Testis (tissue), 3 donors: Measurements from ENCODE around the gene ARL10. TPM values are rescaled to one million over a fixed set of nuclear protein-coding genes. Genes with fewer than 3 reads are reported as not detected.
A peak's percentile ranks its signal among the peaks of the same experiment; 100 is the strongest.

Experiments
- DNase-seq: peaks from one replicate; pipeline ENCODE4 v3.0.0-alpha.2; 2019
- H3K27ac ChIP-seq, 2 donors: fragments of 200-600 bp; sonication (generic); one replicate each; pipeline ENCODE4 v1.5.1; 2019
- H3K27me3 ChIP-seq: fragments of 200-600 bp; sonication (generic); one replicate; pipeline ENCODE4 v1.5.1; 2019
- H3K36me3 ChIP-seq: fragments of 200-600 bp; sonication (generic); one replicate; pipeline ENCODE4 v1.5.1; 2017; ENCODE audit warnings: low read depth; ENCODE audit errors: missing control alignments
- H3K4me1 ChIP-seq: fragments of 200-600 bp; sonication (generic); one replicate; pipeline ENCODE4 v1.5.1; 2019
- H3K4me3 ChIP-seq, 2 donors: fragments of 200-600 bp; sonication (generic); one replicate each; pipeline ENCODE4 v1.5.1; 2017 to 2019
- H3K9me3 ChIP-seq: fragments of 200-600 bp; sonication (generic); one replicate; pipeline ENCODE4 v1.5.1; 2017
- POLR2A ChIP-seq: fragments of 450-650 bp; IDR thresholded peaks from one replicate; pipeline ENCODE4 v1.6.1; 2017; ENCODE audit warnings: antibody characterized with exemption, mild to moderate bottlenecking, moderate library complexity
- WGBS, 2 donors: methylation state at CpG; one replicate each; pipeline ENCODE4 v1.1.5; 2018; 5-methylcytosine and 5-hydroxymethylcytosine counted together
- intact Hi-C: fragments of 100-400 bp; cut with DNase I; formaldehyde crosslinking; loops from one replicate; pipeline ENCODE4 v1.15.1; 2023; ENCODE audit warnings: low total_unique reads
- polyA plus RNA-seq: library from polyadenylated mRNA; stranded (reverse); fragments of 350-450 nt; fragmentation: Illumina TruSeq; extraction: RNeasy Lipid Tissue Mini Kit (QIAGEN cat#74804); gene quantifications from one replicate; pipeline ENCODE4 v1.2.3, GENCODE V29; 2014; ENCODE audit warnings: low read depth, low replicate concordance; ENCODE audit not compliant: insufficient read depth
- total RNA-seq, 2 donors: library from RNA; depleted of rRNA; stranded (reverse); fragments of >200 nt; gene quantifications; one replicate each; pipeline ENCODE4 v1.2.3, GENCODE V29; 2016
- TF ChIP-seq, protein P1 (sequence below), 3 experiments: fragments of 450-650 bp in 2 of 3; fragments of 200-600 bp in 1 of 3; sonication (generic) in 1 of 3; IDR thresholded peaks; one replicate each; pipeline ENCODE4 v1.5.1; 2016 to 2019; ENCODE audit warnings: antibody characterized with exemption in 3 of 3, mild to moderate bottlenecking in 2 of 3, moderate library complexity in 1 of 3

The ARL10 gene
- total and polyA plus RNA-seq, 3 donors from 2014 or later, result 5.8 to 8.9 (median 8.3) TPM

DNA sequence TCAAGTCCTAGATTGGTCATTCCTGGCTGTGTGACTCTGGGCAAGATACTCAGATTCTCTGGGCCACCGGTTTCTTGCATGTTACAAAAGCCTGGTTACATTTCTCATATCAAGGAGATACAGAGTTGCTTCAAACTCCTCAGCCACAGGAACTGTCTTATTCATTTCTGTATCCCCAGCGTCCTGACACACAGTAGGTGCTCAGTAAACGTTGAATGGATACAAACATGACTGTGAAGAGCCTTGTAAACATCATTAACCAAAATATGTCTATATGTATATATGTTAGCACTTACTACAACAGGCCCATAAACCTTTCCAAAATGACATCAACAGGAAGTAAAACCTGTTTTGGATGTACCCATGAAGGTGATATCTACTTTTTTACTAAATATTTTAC is 49.4 kb downstream of the ARL10 start:
- DNase-seq, result no peak
- intact Hi-C loops, result loop anchor here (10.0 kb wide), 1 partner anchor 120 kb away; the partner anchor contains the start of gene RNF44
- TF ChIP-seq, protein P1, sequence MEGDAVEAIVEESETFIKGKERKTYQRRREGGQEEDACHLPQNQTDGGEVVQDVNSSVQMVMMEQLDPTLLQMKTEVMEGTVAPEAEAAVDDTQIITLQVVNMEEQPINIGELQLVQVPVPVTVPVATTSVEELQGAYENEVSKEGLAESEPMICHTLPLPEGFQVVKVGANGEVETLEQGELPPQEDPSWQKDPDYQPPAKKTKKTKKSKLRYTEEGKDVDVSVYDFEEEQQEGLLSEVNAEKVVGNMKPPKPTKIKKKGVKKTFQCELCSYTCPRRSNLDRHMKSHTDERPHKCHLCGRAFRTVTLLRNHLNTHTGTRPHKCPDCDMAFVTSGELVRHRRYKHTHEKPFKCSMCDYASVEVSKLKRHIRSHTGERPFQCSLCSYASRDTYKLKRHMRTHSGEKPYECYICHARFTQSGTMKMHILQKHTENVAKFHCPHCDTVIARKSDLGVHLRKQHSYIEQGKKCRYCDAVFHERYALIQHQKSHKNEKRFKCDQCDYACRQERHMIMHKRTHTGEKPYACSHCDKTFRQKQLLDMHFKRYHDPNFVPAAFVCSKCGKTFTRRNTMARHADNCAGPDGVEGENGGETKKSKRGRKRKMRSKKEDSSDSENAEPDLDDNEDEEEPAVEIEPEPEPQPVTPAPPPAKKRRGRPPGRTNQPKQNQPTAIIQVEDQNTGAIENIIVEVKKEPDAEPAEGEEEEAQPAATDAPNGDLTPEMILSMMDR (IDR thresholded peaks at IDR 0.05), result no peak
- TF ChIP-seq POLR2A, result no peak
- Histone ChIP-seq H3K27ac (peak overlapping the region in 1 of 2 donors; percentile 87), H3K27me3 (no peaks in the 10 kb centered on the region), H3K4me3 (no peak overlapping the region), H3K9me3 (no peaks in the 10 kb centered on the region), H3K36me3 (no peaks in the 10 kb centered on the region), H3K4me1 (peaks cover 34% of the 10 kb centered on the region)
- WGBS, 2 donors, result 28 to 45% methylated on average over 3 of the region's 3 CpGs

DNA sequence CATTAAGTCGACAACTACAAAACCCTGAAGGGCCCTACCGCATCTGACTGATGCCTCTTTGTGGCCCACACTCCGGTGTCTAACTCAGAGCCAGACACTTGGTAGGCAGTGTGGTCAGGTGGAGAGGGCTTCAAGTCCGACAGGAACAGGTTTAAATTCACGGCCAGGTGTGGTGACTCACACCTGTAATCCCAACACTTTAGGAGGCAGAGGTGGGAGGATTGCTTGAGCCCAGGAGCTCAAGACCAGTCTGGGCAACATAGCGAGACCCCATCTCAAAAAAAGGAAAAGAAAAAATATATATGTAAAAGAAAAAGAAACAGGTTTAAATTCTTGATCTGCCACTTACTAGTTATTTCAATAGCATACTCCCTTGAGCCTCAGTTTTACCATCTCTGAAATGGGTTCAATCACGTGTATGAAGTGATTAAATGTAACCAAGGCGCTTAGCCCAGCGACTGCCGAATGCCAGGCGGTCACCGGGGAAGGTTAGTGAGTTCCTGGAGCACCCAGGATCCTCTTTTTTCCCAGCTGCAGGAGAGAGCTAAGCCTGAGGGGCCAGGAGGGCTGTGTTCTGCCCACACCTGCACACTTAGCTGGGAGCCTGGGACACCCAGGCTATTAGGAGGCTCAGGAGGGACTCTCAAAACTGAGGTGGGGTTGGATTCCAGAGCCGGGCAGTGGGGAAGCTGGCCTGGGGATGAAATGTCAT is 50.1 kb downstream of the ARL10 start:
- peak overlapping the region; percentile 72 to 95 for H3K4me3 ChIP-seq
- TF ChIP-seq POLR2A, result no peak
- TF ChIP-seq, protein P1 (IDR thresholded peaks at IDR 0.05), result no peak
- intact Hi-C loops, result loop anchor here (10.0 kb wide), 1 partner anchor 119 kb away; the partner anchor contains the start of gene RNF44
- peaks cover 34% of the 10 kb centered on the region for H3K4me1 ChIP-seq
- H3K36me3 ChIP-seq, result no peaks in the 10 kb centered on the region
- H3K27ac ChIP-seq, result peak overlapping the region; percentile 84 to 87
- no peaks in the 10 kb centered on the region for H3K9me3 ChIP-seq
- WGBS, 2 donors, result 48 to 49% methylated on average over 11 to 13 of the region's 13 CpGs
- no peaks in the 10 kb centered on the region for H3K27me3 ChIP-seq
- DNase-seq, result peak; percentile 30

DNA sequence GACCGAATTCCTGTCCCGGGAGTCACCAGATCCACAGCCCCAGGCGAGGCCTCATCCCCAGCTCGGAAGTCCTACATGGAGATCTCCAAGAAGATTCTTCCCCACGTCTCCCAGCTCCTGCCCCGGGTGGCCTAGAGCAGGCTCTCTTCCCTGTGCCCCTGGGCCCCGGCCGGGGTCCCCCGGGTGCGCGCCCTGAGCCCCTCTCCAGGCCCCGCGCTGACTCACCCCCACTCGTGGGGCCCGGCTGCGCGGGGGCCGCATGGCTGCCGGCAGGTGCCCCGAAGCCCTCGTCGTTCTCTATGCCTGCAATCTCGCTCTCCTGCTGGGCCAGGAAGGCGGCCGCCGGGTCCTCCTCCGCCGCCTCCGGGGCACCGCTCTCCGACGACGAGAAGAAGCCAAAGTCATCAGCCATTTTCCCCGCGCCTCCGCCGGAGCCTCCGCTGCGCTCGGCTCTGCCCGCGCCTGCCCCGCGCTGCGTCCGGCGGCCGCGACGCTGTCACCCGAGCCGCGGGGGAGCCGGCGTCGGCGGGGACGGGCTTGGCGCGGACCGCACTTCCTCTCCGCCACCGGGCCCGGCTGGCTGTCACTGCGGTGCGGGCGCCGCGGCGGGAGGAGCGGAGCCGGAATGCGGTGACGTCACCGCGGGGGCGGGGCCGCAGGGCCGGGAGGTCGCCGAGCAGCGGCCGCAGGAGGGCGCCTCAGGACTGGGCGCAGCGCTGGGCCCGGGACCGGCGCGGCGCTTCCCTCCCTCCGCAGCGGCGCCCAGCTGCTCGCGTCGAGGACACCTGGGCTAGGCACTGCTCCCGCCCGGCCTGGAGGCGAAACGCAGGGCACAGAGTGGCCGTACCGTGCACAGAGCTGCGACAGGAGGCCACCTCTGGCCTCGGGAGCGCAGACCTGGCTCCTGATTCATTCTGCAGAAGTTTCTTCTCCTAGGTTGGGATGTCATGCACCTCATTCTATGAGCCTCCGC is 51.0 kb downstream of the ARL10 start, which contains the start of gene CLTB:
TSS of gene CLTB (minus strand) at position 588 of the 973 bp plus-strand sequence. CDS start at position 412, 176 bp downstream.
- no peaks in the 10 kb centered on the region for H3K27me3 ChIP-seq
- H3K27ac ChIP-seq, result peak within 1 kb of the TSS; percentile 84 to 87
- peak; percentile 92 for DNase-seq
- peak within 1 kb of the TSS; percentile 72 to 95 for H3K4me3 ChIP-seq
- H3K4me1 ChIP-seq, result peaks cover 34% of the 10 kb centered on the region
- no peaks in the 10 kb centered on the region for H3K36me3 ChIP-seq
- H3K9me3 ChIP-seq, result no peaks in the 10 kb centered on the region
- WGBS, 2 donors, result 1 to 5% methylated on average over 18 to 62 of the region's 107 CpGs
- intact Hi-C loops, result loop anchor here (10.0 kb wide), 1 partner anchor 119 kb away; the partner anchor contains the start of gene RNF44
- TF ChIP-seq POLR2A, result peak; percentile 36
- TF ChIP-seq, protein P1 (IDR thresholded peaks at IDR 0.05), result peak; percentile 74 to 94 (median 92)

DNA sequence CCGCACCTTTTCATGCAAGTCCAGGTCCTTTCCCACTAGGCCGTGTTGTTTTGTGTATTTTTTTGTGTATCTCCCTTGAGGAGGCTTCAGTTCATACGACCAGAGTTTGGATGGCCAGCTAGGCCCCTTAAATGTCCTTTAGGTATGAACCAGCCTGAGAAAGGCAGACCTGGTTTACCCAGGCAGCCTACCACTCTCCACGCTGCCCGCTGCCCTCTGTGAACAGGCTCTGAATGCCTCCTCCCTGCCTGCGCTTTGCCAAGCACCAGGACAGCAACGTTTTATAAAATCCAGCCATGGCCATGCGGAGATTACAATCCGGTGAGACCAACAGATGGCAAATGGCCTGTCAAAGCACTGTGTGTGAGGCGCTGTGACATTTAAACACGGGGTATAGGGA is 51.7 kb downstream of the ARL10 start:
- WGBS, 2 donors, result 42 to 59% methylated on average over 10 to 11 of the region's 11 CpGs
- DNase-seq, result no peak

More for the DNA sequence above, 51.7 kb downstream of the ARL10 start:
- no peaks in the 10 kb centered on the region for H3K36me3 ChIP-seq
- intact Hi-C loops, result loop anchor here (10.0 kb wide), 1 partner anchor 118 kb away; the partner anchor contains the start of gene RNF44
- peak overlapping the region; percentile 37 to 87 for H3K27ac ChIP-seq
- no peak for TF ChIP-seq POLR2A
- TF ChIP-seq, protein P1 (IDR thresholded peaks at IDR 0.05), result no peak
- H3K27me3 ChIP-seq, result no peaks in the 10 kb centered on the region
- peaks cover 34% of the 10 kb centered on the region for H3K4me1 ChIP-seq
- no peaks in the 10 kb centered on the region for H3K9me3 ChIP-seq
- H3K4me3 ChIP-seq, result peak overlapping the region; percentile 42 to 95
